KG1 (cell line): Measurements from ENCODE around the gene DOCK10.

Experiments used
- DNase-seq: peaks from one replicate; lab custom pipeline; 2025; lab: John Stamatoyannopoulos, UW

Gene DOCK10

DNA sequence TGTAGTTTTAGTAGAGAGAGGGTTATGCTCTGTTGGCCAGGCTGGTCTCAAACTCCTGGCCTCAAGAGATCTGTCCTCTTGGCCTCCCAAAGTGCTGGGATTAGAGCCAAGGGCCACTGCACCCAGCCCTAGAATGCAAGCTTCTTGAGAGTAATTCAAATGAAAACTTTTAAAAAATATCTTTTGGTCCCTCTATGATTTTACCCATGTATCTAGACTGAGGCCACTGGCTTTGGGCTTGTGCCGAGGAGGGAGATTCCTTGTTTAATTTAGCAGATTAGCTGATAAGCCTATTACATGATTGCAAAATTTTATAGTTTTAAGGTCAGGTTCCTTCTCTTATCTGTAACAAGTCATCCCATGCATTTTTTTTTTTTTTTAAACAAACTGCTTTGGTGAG, 266.6 kb downstream of the DOCK10 start:
- no peak for DNase-seq

DNA sequence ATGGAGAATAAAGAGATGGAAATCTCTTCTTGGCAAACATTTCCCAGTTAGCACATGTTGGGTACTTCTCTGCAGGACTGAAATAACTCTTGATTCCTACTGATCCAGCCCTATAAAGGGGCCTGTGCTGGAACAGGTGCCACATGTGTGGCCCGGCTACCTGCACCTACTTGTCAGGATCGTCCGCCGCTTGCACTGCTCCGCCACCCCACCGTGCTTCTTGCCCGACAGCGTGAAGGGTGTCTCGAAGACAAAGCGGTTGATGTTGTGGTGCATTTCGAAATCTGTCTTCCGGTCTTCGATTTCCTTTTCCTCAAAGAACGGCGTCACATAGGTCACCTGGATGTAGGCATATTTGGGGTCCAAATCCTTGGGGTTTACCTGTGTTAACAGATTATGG, 267.5 kb downstream of the DOCK10 start:
- DNase-seq: no peak

DNA sequence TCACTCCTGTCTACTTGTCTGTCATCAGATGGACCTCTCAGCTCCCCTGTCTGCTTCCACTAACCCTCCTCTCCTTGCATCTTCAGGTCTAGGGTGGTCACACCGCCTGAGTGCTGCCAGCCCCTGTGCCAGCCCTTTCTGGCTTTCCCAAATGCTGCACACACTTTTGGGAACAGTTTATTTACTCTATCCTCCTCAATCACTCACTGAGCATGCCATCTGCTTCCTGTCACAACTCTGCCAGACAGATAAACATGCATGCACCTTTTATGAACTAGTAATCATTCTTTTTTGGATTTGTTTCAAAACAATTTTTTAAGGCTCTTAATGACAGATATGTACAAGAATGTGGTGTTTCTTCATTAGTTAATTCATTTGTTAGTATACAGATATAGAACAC, 269.8 kb downstream of the DOCK10 start:
- DNase-seq: no peak

DNA sequence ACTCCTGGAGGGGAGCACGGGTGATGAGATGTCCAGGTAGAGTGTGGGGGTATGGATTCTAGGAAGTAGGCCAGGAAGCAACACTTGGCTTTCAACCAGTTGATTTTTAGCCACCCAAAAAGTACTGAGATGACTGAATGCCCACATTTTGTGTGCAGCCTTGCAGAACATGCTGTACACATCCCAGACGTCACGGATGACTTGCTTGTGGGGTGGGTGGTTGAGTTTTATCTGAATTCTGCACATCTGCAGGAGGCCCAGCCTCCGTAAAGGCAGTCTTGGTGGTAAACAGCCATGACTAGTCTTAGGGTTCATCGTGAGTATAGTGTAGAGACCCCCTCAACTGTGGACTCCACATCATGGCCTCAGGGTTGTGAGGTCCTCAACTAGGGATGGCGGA, 272.8 kb downstream of the DOCK10 start:
- no peak for DNase-seq

DNA sequence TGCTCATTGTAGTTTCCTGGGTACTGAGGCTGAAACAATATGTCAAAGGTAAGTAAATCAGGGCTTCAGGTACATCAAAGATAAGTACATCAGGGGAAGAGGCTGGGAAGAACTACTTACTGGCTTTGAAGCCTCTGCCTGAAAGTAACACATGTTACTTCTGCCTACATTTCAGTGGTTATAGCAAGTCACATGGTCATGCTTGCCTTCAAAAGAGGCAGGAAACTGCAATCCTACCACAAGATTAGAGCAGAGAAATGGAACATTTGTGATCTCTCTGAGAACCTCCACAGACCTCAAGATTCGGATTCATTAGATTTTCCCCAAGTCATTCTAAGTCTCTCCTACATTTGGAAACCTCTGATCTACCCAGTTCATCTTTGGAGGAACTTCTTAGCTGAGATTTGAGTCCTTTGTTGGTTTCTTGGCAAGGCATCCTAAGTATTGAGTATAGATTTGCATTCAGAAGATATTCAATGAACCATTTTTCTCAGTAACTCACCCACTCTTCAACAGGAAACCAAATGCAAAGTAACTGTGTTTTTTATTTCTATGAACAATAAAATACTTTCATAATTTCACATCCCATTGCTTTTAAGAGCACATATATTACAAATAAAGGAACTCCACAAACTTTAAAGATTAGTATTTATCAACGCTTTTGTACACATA, 277.6 kb downstream of the DOCK10 start:
- DNase-seq: no peak

DNA sequence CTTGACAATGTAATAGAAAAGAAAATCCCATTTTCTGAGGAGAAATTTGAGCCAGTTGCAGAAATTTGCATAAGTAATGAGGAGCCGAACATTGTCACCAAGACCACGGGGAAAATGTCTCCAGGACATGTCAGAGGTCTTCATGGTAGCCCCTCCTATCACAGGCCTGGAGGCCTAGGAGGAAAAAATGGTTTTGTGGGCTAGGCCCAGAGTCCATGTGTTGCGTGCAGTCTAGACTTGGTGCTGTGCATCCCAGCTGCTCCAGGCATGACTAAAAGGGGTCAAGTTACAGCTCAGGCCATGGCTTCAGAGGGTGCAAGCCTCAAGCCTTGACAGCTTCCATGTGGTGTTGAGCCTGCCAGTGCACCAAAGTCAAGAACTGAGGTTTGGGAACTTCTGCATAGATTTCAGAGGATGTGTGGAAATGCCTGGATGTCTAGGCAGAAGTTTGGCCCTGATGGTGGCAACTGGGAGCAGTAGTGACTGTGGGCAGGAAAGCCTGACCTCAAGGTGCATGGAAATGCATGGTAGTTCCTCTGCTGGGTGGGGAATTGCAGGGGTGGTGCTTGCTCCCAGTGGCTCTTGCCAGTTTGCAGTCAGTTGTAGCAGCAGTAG, 284.2 kb downstream of the DOCK10 start:
- no peak for DNase-seq

DNA sequence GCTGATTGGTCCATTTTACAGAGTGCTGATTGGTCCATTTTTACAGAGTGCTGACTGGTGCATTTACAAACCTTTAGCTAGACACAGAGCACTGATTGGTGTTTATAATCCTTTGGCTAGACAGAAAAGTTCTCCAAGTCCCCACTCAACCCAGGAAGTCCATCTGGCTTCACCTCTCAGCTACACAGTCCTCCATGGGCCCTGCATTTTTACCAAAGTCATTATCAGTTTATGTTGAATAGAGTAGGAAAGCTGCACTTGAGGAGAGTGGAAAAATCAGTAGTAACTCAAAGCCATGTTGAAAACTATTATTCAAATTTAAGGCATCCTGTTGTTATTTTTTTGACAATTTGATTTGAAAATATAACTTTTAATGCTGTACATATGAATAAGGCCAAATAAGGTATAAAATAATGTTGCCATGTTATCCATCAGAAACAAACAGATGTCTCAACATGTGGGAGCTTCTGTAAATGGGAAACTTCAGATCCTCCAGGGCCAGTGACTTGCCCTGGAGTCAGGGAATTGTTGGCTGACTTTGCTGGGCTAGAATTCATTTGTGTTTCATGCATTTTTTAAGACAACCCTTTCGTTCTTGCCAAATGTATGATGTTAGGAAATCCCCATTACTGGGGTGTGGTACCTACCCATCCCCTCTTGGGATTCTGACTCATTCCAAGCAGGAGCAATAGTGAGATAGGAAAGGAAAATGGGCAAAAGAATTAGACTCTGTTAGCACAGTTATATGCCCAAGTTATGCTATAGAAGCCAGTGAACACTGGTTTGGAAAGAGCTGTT, 288.3 kb downstream of the DOCK10 start:
- no peak for DNase-seq

DNA sequence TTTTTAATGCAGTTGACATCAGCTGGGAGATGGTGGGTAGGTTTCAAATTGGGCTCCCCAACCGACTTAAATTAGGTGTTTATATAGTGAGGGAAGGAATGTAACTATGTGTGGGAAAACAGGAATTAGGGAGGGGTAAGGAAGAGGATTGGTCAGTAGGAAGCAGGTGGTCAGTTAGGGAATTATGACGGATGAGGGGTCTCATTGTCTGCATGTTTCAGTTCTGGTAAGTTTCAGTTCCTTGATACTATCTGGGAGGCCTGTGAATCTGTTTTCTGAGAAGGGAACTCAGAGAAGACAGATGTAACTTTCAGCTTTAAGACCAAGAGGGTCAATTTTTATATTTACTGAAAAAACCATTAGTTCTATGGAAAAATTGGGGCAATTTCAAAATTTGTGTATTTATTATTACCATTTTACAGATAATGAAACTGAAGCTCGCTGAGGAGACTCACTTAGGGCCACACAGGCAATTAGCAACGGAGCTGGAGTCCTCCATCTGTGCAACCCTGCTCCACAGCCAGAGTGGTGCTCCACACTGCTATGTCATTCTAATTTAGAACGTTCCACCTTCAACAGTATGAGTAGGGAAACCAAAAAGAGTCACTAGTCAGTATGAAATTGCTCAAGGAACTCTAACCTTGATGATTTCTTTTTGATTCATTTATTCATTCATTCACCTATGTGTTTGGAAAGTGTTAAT, 290.1 kb downstream of the DOCK10 start:
- no peak for DNase-seq

DNA sequence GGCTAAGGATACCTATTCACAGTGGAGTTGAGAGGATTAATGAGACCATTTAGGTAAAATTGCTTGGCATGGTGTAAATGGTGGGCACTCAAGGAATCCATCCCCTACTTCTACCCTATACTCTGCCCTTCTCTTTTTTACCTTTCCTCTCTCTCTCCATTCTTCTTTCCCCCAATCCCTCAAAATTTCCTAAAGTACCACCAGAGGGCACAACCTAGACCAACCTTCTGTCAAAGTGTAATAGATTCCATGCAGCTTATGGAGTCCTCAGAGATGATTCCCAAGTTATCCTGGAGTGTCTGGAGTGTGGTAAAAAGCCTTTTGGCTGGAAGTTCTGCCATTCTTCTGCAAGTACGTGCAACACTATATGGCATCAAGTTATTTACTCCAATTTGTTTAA, 293.1 kb downstream of the DOCK10 start:
- no peak for DNase-seq

DNA sequence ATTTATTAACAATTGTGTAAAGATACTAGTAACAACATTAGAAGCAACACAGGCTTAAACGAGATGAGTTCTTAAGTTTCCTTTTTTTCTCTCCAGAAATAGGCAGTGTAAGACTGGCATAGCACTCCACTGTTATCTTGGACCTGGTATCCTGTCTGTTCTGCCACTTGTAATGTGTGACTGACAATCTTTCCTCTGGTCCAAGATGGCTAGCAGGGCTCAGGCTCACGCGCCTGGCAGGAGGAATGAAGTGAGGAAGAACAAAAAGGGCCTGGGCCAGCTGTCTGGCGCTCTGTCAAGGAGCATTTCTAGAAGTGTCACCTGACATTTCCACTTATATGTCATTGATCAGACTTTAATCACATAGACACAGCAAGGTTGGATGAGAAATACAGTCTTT, 294.5 kb downstream of the DOCK10 start:
- DNase-seq: no peak

DNA sequence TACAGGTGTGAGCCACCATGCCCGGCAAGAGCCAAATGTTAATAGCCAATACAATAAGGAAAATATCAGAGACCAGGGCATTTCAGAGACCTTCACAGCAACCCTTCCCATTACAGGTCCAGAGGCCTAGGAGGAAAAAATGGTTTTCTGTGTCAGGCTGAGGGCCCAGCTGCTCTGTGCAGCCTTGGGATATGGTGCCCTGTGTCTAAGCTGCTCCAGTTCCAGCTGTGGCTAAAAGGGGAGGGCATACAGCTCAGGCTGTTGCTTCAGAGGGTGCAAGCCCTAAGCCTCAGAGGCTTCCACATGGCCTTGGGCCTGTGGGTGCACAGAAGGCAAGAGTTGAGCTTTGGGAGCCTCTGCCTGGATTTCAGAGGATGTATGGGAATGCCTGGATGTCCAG, 306.0 kb downstream of the DOCK10 start:
- DNase-seq: no peak

DNA sequence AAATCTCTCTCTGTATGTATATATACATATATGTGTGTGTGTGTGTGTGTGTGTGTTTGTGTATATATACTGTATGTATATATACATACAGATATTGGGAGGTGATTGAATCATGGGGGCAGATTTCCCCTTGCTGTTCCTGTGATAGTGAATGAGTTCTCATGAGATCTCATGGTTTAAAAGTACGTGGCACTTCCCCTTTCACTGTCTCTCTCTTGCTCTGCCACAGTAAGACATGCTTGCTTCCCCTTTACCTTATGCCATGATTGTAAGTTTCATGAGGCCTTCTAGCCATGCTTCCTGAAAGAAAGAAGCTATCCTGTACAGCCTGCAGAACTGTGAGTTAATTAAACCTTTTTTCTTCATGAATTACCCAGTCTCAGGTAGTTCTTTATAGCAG, 307.3 kb downstream of the DOCK10 start:
- no peak for DNase-seq

DNA sequence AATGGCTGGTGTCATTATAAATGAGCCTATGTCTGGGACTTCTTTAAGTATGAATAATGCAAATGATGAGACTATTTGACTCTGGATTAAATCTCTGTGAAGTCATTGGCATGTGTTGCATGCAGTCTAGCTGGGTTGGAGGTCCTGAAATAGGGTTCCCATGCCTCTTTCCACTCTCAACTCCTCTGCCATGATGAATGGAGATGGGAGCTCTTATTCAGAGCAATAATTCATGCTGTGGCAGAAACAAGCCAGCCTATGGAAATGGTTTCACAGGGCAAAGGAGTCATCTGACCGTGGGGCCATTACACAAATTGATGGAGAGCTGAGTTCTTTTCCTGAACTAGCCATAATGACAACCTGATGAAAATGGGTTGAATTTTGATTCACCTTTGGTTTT, 310.6 kb downstream of the DOCK10 start:
- DNase-seq: no peak

DNA sequence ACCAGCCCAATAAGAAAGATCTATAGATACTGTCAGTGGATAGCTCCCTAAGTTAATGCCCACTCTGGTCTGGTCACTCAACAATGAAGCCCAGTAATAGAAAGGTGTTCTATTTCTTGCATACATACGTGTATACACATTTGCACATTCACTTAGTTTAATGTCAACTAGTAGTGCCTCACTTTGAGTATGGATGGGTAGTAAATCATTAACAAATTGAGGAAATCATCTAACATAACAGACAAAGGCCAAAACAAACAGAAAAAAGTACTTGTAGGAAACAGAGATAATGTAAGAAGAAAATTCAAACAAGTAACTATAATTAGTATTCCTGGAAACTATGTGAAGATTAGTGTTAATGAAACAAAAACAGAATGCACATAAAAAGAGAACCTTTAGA, 312.8 kb downstream of the DOCK10 start:
- DNase-seq: no peak

DNA sequence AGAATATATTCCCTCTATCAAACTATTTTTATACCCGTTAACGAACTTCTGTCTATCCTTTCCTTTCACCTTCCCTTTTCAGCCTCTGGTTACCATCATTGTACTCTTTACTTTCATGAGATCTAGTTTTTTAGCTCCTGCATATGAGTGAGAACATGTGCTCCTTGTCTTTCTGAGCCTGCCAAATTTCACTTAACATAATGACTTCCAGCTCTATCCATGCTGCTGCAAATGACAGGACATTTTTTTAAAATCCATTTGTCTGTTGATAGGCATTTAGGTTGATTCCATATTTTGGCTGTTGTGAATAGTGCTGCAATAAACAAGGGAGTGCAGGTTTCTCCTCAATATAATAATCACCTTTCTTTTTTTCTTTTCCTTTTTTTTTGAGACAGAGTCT, 317.9 kb downstream of the DOCK10 start:
- no peak for DNase-seq

DNA sequence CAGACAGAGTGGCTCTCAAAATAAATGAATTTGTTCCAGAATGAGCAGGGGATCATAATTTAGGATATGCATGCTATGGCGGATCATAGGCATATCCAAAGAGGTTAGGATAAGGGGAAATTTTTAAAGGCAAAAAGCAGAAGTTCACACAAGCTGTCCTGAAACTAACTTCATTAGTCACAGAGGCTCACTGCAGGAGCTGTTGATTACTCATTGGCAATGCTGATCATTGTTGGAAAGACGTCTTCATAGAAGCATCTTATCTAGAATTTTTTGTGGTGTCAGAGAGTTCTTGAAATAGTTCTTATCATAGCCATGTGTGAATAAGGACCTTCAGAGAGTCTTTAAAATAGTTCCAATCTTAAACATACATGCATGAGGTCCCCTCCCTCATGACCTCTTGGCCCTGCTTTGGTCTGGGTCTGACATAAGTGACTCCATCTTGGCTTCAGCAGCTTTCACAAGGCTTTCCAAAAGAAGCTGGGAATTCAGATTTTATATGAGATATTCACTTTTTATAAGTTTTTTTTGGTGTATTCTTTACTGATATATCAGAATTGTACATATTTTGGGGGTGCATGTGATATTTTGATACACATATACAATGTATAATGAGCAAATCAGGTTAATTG, 318.6 kb downstream of the DOCK10 start:
- DNase-seq: no peak

DNA sequence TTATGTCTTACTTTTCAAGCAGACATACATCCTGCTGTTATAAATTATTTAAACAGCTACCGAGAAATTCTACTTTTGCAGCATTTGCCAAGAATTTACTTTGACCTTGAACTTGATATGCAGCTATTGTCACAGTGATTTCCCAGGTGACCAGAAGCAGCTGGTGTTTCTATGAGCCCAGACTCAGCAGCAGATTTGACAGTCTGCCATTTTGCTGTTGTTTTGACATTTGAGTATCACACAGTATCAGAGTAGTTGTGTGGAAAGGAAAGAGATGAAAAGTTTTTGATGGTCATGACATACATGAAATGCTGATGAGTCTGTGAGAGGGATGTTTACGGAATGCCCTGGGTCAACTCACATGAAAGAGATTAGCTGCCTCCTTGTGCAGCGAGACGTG, 319.5 kb downstream of the DOCK10 start:
- no peak for DNase-seq

DNA sequence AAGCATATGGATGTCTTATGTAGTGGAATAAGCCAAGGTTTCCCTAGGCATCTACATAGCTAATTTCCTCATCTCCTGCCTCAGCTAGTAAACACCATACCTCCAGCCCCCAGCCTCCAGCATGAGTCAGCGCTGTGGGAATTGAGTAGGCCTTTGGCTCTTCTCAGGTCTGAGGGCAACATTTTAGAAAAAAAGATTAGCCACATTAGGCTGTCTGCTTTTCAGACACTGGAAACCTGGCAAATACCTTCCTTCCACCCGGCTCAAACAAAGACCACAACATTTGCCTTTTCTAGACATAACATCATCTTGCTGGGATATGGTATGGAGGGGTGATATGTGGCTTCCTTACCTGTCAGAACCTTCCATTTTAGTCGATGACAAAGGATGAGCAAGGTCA, 320.0 kb downstream of the DOCK10 start:
- no peak for DNase-seq

DNA sequence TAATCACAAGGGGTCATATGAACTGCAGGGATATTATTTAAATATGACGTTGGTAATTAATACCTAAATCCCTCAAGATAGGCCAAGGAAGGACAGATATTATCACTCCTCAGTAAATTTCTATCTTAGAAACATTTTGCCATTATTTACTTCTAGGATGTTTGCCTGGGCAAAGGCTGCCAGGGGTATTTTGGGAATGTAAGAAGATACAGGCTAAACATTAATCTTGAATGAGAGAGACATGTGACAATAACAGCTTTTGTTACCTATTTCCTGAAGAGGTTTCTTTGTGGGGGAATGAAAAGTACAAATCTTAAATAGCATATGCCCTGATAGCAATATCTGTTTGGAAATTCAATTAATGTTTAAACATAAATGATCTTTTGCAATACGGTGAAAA, 325.3 kb downstream of the DOCK10 start:
- DNase-seq: no peak

DNA sequence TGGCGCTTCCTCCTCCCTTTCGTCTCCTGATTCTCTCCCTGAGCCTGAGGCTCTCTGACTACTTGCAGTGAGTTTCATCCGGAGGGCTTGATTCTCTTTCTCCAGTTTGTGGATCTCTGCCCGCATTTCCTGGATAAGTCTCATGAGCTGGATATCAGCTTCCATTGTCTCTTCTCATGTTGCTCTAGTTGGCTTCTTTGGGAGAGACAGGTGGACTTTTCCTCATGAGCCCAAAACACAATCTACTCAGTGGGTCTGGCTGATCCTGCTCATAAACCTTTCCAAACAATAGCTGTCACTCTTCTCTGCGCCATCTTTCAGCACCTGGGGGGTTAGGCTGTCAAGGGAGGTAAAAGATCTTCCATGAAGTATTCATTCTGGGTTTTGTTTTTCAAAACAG, 326.1 kb downstream of the DOCK10 start, which contains the start of gene CCDC195:
CCDC195 (minus strand) TSS at position 165 of the 400 bp plus-strand sequence; CDS start at position 165, 0 bp downstream.
- no peak for DNase-seq
